Measurements from ENCODE around the gene LCE1D.

The LCE1D gene

GRCh38 chr1:152817309-152817708 lies 20.8 kb downstream of the LCE1D start:
- DNase-seq (ENCODE audit: low read depth): no peak

- DNase-seq (ENCODE audit: low read depth): no peak
Observed at GRCh38 chr1:152823294-152823693, 26.8 kb downstream of the LCE1D start.

- DNase-seq (ENCODE audit: low read depth): no peak
Observed at GRCh38 chr1:152824964-152825363, 28.4 kb downstream of the LCE1D start.

- DNase-seq (ENCODE audit: low read depth): no peak
Observed at GRCh38 chr1:152827173-152827572, 30.7 kb downstream of the LCE1D start, which contains the start of gene LCE1A. TSS of gene LCE1A (plus strand) at chr1:152827473. CDS start at chr1:152827473, 0 bp downstream.

- DNase-seq (ENCODE audit: low read depth): no peak
Observed at GRCh38 chr1:152836870-152837269, 40.3 kb downstream of the LCE1D start.

GRCh38 chr1:152842556-152842955 lies 46.0 kb downstream of the LCE1D start, which contains the start of gene LCE6A:
TSS of gene LCE6A (plus strand) at chr1:152842856. CDS start at chr1:152843521, 665 bp downstream.
- no peak for DNase-seq (ENCODE audit: low read depth)

All from stimulated activated CD8-positive, alpha-beta memory T cell treated with anti-CD3 and anti-CD28 coated beads, Interleukin-7, amount 100 ng/mL, for 24 hours (primary cell).